Measurements from ENCODE around the gene C1QTNF6.

GRCh38 chr22:37215890-37216289 is 27.8 kb upstream of the C1QTNF6 start:
- TF ChIP-seq, protein P1, sequence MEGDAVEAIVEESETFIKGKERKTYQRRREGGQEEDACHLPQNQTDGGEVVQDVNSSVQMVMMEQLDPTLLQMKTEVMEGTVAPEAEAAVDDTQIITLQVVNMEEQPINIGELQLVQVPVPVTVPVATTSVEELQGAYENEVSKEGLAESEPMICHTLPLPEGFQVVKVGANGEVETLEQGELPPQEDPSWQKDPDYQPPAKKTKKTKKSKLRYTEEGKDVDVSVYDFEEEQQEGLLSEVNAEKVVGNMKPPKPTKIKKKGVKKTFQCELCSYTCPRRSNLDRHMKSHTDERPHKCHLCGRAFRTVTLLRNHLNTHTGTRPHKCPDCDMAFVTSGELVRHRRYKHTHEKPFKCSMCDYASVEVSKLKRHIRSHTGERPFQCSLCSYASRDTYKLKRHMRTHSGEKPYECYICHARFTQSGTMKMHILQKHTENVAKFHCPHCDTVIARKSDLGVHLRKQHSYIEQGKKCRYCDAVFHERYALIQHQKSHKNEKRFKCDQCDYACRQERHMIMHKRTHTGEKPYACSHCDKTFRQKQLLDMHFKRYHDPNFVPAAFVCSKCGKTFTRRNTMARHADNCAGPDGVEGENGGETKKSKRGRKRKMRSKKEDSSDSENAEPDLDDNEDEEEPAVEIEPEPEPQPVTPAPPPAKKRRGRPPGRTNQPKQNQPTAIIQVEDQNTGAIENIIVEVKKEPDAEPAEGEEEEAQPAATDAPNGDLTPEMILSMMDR (IDR thresholded peaks at IDR 0.05 in 2 of 3, conservative IDR thresholded peaks at IDR 0.05 in 1 of 3; ENCODE audit: borderline replicate concordance in 1 of 3, insufficient read depth in 1 of 3, low read depth in 2 of 3, low read length in 2 of 3), result no peak
- TF ChIP-seq SP1 (IDR thresholded peaks at IDR 0.05; ENCODE audit: low read depth) (no peak), MAX (IDR thresholded peaks at IDR 0.05) (no peak), CEBPB (IDR thresholded peaks at IDR 0.05; ENCODE audit: low read depth) (no peak), POLR2A (IDR thresholded peaks at IDR 0.05; ENCODE audit: borderline replicate concordance, extremely low read depth, insufficient read depth, insufficient read length) (no peak), ATF3 (IDR thresholded peaks at IDR 0.05) (no peak), POLR2AphosphoS5 (IDR thresholded peaks at IDR 0.05; ENCODE audit: low read depth, low read length) (no peak), EZH2 (IDR thresholded peaks at IDR 0.05) (no peak)
- TF ChIP-seq, protein P2, sequence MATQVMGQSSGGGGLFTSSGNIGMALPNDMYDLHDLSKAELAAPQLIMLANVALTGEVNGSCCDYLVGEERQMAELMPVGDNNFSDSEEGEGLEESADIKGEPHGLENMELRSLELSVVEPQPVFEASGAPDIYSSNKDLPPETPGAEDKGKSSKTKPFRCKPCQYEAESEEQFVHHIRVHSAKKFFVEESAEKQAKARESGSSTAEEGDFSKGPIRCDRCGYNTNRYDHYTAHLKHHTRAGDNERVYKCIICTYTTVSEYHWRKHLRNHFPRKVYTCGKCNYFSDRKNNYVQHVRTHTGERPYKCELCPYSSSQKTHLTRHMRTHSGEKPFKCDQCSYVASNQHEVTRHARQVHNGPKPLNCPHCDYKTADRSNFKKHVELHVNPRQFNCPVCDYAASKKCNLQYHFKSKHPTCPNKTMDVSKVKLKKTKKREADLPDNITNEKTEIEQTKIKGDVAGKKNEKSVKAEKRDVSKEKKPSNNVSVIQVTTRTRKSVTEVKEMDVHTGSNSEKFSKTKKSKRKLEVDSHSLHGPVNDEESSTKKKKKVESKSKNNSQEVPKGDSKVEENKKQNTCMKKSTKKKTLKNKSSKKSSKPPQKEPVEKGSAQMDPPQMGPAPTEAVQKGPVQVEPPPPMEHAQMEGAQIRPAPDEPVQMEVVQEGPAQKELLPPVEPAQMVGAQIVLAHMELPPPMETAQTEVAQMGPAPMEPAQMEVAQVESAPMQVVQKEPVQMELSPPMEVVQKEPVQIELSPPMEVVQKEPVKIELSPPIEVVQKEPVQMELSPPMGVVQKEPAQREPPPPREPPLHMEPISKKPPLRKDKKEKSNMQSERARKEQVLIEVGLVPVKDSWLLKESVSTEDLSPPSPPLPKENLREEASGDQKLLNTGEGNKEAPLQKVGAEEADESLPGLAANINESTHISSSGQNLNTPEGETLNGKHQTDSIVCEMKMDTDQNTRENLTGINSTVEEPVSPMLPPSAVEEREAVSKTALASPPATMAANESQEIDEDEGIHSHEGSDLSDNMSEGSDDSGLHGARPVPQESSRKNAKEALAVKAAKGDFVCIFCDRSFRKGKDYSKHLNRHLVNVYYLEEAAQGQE (IDR thresholded peaks at IDR 0.05; ENCODE audit: low read depth), result no peak

All from HCT116 (cell line).